Keratinocyte (primary cell): ENCODE measurements around the gene FAM32A.

Source experiments
- EZH2 ChIP-seq: IDR thresholded peaks from one replicate; pipeline ENCODE4 v1.6.1; 2012; ENCODE audit warnings: inconsistent platforms, mild to moderate bottlenecking, low read length, moderate library complexity
- TF ChIP-seq, protein P1 (sequence below), 3 experiments: IDR thresholded peaks in 1 of 3; conservative IDR thresholded peaks in 1 of 3; optimal IDR thresholded peaks in 1 of 3; 2 replicates in 2 of 3; 3 replicates in 1 of 3; pipeline versions ENCODE3 to v1.5.1; 2011; ENCODE audit warnings: low read length in 3 of 3, mild to moderate bottlenecking in 3 of 3, moderate library complexity in 2 of 3, control low read depth in 1 of 3, inconsistent platforms in 1 of 3; ENCODE audit not compliant: insufficient read depth in 2 of 3; ENCODE audit errors: extremely low read depth in 1 of 3

DNA sequence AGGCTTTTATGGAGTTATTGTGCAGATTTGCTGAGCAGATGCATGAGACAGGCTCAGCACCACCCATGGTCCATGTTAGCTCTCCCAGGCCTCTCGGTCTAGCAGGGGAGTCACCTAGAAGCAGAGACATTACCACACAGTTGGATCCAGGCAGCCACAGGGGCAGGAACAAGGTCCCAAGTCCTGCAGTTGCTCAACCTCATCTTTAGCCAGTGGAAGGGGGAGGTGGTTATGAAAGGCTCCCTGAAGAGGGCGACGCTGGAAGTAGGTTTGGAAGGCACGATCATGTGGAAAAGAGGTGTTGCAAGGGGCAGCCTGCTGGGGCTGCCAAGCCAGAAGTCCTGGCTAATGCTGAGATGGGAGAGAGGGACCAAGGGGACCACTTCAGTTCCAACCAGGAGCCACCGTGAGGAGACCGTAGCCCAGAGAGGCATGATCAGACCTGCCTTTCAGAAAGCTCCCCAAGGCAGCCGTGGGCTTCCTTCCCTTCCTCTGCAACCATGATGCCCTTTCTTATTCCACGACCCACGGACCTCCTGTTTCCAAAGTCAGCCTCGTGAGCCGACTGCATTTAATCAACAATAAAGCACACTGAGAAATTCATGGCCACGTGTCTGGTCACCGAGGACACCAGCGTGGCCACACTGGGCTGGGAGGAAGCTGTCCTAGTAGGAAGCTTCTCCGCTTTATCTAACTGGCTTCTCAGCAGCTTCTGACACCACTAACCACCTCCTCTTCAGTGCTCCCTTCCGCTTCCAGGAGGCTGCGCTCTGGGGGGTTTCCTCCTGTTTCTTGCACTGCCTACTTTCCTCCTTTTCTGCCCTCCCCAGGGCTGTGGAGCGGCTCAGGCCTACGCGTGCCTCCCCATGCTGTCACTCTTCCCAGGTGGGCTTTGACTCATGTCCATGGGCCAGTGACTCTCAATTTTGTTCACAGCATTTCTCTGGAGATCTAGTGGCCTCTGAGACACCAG is 15.1 kb downstream of the FAM32A start:
- TF ChIP-seq, protein P1, sequence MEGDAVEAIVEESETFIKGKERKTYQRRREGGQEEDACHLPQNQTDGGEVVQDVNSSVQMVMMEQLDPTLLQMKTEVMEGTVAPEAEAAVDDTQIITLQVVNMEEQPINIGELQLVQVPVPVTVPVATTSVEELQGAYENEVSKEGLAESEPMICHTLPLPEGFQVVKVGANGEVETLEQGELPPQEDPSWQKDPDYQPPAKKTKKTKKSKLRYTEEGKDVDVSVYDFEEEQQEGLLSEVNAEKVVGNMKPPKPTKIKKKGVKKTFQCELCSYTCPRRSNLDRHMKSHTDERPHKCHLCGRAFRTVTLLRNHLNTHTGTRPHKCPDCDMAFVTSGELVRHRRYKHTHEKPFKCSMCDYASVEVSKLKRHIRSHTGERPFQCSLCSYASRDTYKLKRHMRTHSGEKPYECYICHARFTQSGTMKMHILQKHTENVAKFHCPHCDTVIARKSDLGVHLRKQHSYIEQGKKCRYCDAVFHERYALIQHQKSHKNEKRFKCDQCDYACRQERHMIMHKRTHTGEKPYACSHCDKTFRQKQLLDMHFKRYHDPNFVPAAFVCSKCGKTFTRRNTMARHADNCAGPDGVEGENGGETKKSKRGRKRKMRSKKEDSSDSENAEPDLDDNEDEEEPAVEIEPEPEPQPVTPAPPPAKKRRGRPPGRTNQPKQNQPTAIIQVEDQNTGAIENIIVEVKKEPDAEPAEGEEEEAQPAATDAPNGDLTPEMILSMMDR (optimal IDR thresholded peaks at IDR 0.05 in 1 of 3, IDR thresholded peaks at IDR 0.05 in 1 of 3, conservative IDR thresholded peaks at IDR 0.05 in 1 of 3; ENCODE audit: extremely low read depth in 1 of 3, insufficient read depth in 2 of 3, low read length in 3 of 3): no peak
- no peak for TF ChIP-seq EZH2
